ENCODE data around the gene SYTL3. TPM values are rescaled to one million over a fixed set of nuclear protein-coding genes. Genes with fewer than 3 reads are reported as not detected.

SYTL3 gene
- total RNA-seq, 1 donor from 2014 or later = 6.0 TPM

GRCh38 chr6:158660333-158660754 is 10.5 kb downstream of the SYTL3 start:
- ATAC-seq (ENCODE audit: low read depth) (peak; percentile 90), DNase-seq (no peak)
- Mint-ChIP-seq H3K27me3 (peaks cover 14% of the 10 kb centered on the region), H3K4me1 (peaks cover 9% of the 10 kb centered on the region), H3K27ac (no peak overlapping the region), H3K9me3 (no peaks in the 10 kb centered on the region), H3K36me3 (ENCODE audit: low read depth) (no peaks in the 10 kb centered on the region), H3K4me3 (no peak overlapping the region)
- intact Hi-C loops (cut with micrococcal nuclease) = loop anchor here (1.0 kb wide), 3 partner anchors 10 to 312 kb away; partner anchors contain the start of gene SYTL3
- no peak for TF ChIP-seq CTCF (IDR thresholded peaks at IDR 0.05)
- POLR2A ChIA-PET = interaction anchor here (0.8 to 1.3 kb wide), 4 partner anchors 9 to 44 kb away, joined by 3 to 4 read pairs (median 4); partner anchors contain the start of gene SYTL3
- CTCF ChIA-PET = interaction anchor here (0.8 to 5.4 kb wide), 13 partner anchors 10 to 439 kb away, joined by 3 to 52 read pairs (median 5); partner anchors contain the start of genes RSPH3 and SYTL3

- CTCF ChIA-PET = interaction anchor here (1.0 to 5.4 kb wide), 4 partner anchors 30 to 440 kb away, joined by 3 to 52 read pairs (median 4); no protein-coding TSS in a partner anchor
- peaks cover 14% of the 10 kb centered on the region for H3K27me3 Mint-ChIP-seq
- POLR2A ChIA-PET = interaction anchor here (1.2 kb wide), 1 partner anchor 24 kb away, joined by 3 read pairs; no protein-coding TSS in a partner anchor
- TF ChIP-seq CTCF (IDR thresholded peaks at IDR 0.05) = no peak
- no peak overlapping the region for H3K4me3 Mint-ChIP-seq
- H3K36me3 Mint-ChIP-seq (ENCODE audit: low read depth) = no peaks in the 10 kb centered on the region
- DNase-seq = no peak
- intact Hi-C loops (cut with micrococcal nuclease) = no loop called here
- H3K9me3 Mint-ChIP-seq = no peaks in the 10 kb centered on the region
- H3K4me1 Mint-ChIP-seq = peaks cover 9% of the 10 kb centered on the region
- no peak for ATAC-seq (ENCODE audit: low read depth)
- H3K27ac Mint-ChIP-seq = no peak overlapping the region
Observed at GRCh38 chr6:158661156-158661685, 11.4 kb downstream of the SYTL3 start.

GRCh38 chr6:158662607-158662953 is 12.7 kb downstream of the SYTL3 start:
- TF ChIP-seq CTCF (IDR thresholded peaks at IDR 0.05) = no peak
- Mint-ChIP-seq H3K9me3 (no peaks in the 10 kb centered on the region), H3K4me1 (peaks cover 19% of the 10 kb centered on the region), H3K27me3 (peaks cover 9% of the 10 kb centered on the region), H3K36me3 (ENCODE audit: low read depth) (no peaks in the 10 kb centered on the region), H3K4me3 (no peak overlapping the region), H3K27ac (no peak overlapping the region)
- ChIA-PET CTCF (interaction anchor here (1.1 to 5.4 kb wide), 3 partner anchors 19 to 310 kb away, joined by 4 to 52 read pairs (median 5); no protein-coding TSS in a partner anchor), POLR2A (interaction anchor here (1.2 kb wide), 2 partner anchors 19 to 23 kb away, joined by 3 read pairs; partner anchors contain the start of gene DYNLT1)
- ATAC-seq (ENCODE audit: low read depth) (no peak), DNase-seq (no peak)
- intact Hi-C loops (cut with micrococcal nuclease) = no loop called here

- Mint-ChIP-seq H3K27me3 (peaks cover 9% of the 10 kb centered on the region), H3K4me1 (peaks cover 23% of the 10 kb centered on the region), H3K27ac (no peak overlapping the region), H3K9me3 (no peaks in the 10 kb centered on the region), H3K36me3 (ENCODE audit: low read depth) (no peaks in the 10 kb centered on the region), H3K4me3 (no peak overlapping the region)
- intact Hi-C loops (cut with micrococcal nuclease) = no loop called here
- ChIA-PET CTCF (interaction anchor here (0.6 to 5.4 kb wide), 3 partner anchors 28 to 507 kb away, joined by 3 to 52 read pairs (median 5); no protein-coding TSS in a partner anchor), POLR2A (interaction anchor here (1.2 kb wide), 1 partner anchor 19 kb away, joined by 3 read pairs; the partner anchor contains the start of gene DYNLT1)
- ATAC-seq (ENCODE audit: low read depth) (no peak), DNase-seq (no peak)
- TF ChIP-seq CTCF (IDR thresholded peaks at IDR 0.05) = no peak
Observed at GRCh38 chr6:158662954-158663624, 13.2 kb downstream of the SYTL3 start.

GRCh38 chr6:158663625-158664165 is 13.8 kb downstream of the SYTL3 start:
- ChIA-PET CTCF (interaction anchor here (0.6 kb wide), 2 partner anchors 19 to 506 kb away, joined by 3 read pairs; no protein-coding TSS in a partner anchor), POLR2A (no interaction called here)
- Mint-ChIP-seq H3K9me3 (no peaks in the 10 kb centered on the region), H3K27ac (no peak overlapping the region), H3K27me3 (peaks cover 9% of the 10 kb centered on the region), H3K4me1 (peaks cover 23% of the 10 kb centered on the region), H3K4me3 (no peak overlapping the region), H3K36me3 (ENCODE audit: low read depth) (no peaks in the 10 kb centered on the region)
- no peak for TF ChIP-seq CTCF (IDR thresholded peaks at IDR 0.05)
- DNase-seq (no peak), ATAC-seq (ENCODE audit: low read depth) (no peak)
- intact Hi-C loops (cut with micrococcal nuclease) = no loop called here

Data from activated B cell treated with CpG ODN at 0.5 μM for 24 hours (primary cell).